ENCODE data around the gene DIPK1B.

Gene DIPK1B

DNA sequence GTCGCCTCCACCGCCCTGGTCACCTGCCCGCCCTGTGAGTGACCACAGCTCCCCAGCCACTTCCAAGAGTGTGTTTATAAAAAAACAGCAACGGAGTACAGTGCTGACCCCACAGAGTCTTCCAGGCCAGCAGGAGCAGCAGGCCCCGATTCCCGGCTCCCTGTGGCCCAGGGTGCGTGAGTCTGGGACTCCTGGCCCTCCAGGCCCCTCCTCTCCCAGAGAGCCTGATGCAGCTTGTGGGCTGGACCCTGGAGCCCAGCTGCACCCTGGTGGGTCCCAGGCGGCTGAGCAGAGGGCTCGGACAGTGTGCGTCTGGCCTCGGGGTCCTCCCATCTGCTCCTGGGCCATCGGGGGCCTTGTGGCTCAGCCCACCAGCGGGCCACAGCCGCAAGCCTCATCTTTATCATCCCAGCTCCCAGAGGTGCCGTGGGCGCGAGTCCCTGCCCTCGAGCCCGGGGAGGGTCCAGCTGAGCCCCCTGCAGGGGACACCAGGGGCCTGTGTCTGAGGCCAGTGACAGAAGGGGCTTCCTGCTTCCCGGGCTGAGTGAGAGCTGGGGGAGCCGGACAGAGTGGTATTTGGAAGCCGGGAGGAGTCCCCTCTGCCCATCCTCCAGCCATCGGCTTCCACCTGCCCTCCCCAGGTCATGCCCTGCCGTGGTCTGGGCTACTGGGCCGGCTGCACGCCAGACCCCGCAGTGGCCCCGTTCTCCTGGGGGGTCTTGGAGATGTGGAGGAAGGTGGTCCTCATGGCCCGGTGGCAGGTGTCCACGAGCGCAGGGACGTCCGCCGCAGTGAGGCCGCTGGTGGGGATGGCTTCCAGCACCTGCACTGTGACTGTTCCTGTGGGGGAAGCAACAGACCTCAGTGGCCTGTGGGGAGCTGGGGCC is 39.0 kb upstream of the DIPK1B start:
- Histone ChIP-seq H3K4me1 (ENCODE audit: control insufficient read depth, insufficient read depth, low read length) (no peaks in the 10 kb centered on the region), H3K36me3 (ENCODE audit: control insufficient read depth in 2 of 2, insufficient read depth in 1 of 2, low read length in 2 of 2) (peaks cover 0 to 26% of the 10 kb centered on the region in 2 experiments; a peak in 1 of 3 replicates), H3K9me3 (ENCODE audit: control insufficient read depth, insufficient read depth, low read depth, low read length) (no peaks in the 10 kb centered on the region), H3K4me3 (ENCODE audit: low read depth, low read length) (no peak overlapping the region), H3K27ac (ENCODE audit: extremely low read depth, low read depth, low read length) (0 out of 2 replicates have a peak overlapping the region, but pooled peaks have one; percentile 9)
- CTCF ChIA-PET: interaction anchor here (0.6 to 3.4 kb wide), 7 partner anchors 9 to 809 kb away, joined by 3 to 60 read pairs (median 18); partner anchors contain the start of gene AGPAT2
- no peak for TF ChIP-seq ZNF777 (tag by site-specific recombination; IDR thresholded peaks at IDR 0.05; ENCODE audit: borderline replicate concordance)
- peak; percentile 65 for TF ChIP-seq GLIS2 (tag by site-specific recombination; IDR thresholded peaks at IDR 0.05)
- TF ChIP-seq, protein P1, sequence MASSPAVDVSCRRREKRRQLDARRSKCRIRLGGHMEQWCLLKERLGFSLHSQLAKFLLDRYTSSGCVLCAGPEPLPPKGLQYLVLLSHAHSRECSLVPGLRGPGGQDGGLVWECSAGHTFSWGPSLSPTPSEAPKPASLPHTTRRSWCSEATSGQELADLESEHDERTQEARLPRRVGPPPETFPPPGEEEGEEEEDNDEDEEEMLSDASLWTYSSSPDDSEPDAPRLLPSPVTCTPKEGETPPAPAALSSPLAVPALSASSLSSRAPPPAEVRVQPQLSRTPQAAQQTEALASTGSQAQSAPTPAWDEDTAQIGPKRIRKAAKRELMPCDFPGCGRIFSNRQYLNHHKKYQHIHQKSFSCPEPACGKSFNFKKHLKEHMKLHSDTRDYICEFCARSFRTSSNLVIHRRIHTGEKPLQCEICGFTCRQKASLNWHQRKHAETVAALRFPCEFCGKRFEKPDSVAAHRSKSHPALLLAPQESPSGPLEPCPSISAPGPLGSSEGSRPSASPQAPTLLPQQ (tag by site-specific recombination; IDR thresholded peaks at IDR 0.05): peak; percentile 58
- no peak for TF ChIP-seq ZNF324 (tag by site-specific recombination; IDR thresholded peaks at IDR 0.05)
- TF ChIP-seq ZNF600 (tag by site-specific recombination; IDR thresholded peaks at IDR 0.05): peak; percentile 82
- 0 out of 2 replicates have a peak, but pooled peaks have one; percentile 47 for TF ChIP-seq ZFP69B (tag by site-specific recombination; IDR thresholded peaks at IDR 0.05)
- POLR2A ChIA-PET: interaction anchor here (1.3 to 2.5 kb wide), 4 partner anchors 14 to 55 kb away, joined by 3 to 18 read pairs (median 5); partner anchors contain the start of gene AGPAT2

DNA sequence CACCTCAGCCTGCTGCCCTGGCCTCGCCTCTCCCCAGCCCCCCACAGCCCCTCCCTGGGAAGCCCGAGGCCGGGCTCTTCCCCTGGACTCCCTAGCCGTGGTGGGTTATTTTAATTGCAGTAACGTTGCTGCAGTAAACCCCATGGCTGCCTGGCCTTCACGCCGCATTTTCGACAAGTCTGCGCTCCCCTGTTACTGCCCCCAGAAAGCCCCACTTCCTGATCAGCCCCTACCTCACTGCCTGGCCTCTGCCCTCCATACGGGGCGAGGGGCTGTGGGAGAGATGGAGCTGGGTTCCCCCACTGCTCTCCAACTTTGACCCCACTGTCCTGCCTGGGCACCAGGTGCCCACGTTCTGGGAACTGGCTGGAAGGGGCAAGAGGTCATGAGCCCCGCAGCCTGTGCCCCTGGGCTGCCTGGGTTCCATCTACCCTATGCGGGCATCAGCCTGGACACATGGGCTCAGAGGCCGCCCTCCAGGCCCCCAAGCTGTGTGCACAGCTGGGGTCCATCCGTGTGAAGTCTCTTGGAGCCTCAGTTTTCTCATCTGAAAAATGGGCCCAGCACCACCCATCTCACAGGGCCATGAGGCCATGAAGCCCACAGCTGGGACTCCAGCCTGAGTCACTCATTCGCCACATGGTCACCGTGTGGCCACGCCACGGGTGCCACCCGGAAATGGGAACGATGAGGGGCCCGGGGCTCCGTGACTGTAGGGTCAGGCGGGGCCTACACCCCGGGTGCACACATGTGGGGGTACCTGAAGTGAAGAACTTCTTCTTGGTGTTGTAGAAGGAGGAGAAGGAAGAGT is 38.2 kb upstream of the DIPK1B start:
- no peaks in the 10 kb centered on the region for H3K4me1 ChIP-seq (ENCODE audit: control insufficient read depth, insufficient read depth, low read length)
- ChIA-PET CTCF (interaction anchor here (0.5 to 3.4 kb wide), 6 partner anchors 16 to 196 kb away, joined by 3 to 24 read pairs (median 4); no protein-coding TSS in a partner anchor), POLR2A (interaction anchor here (1.3 to 5.1 kb wide), 3 partner anchors 13 to 54 kb away, joined by 3 to 19 read pairs (median 4); partner anchors contain the start of gene AGPAT2)
- no peak overlapping the region for H3K27ac ChIP-seq (ENCODE audit: extremely low read depth, low read depth, low read length)
- no peak overlapping the region for H3K4me3 ChIP-seq (ENCODE audit: low read depth, low read length)
- peaks cover 0 to 26% of the 10 kb centered on the region in 2 experiments; a peak in 1 of 3 replicates for H3K36me3 ChIP-seq (ENCODE audit: control insufficient read depth in 2 of 2, insufficient read depth in 1 of 2, low read length in 2 of 2)
- no peaks in the 10 kb centered on the region for H3K9me3 ChIP-seq (ENCODE audit: control insufficient read depth, insufficient read depth, low read depth, low read length)
- peak; percentile 57; the same call in 1 of the 2 replicates for TF ChIP-seq KLF8 (tag by site-specific recombination; IDR thresholded peaks at IDR 0.05)
- TF ChIP-seq, protein P2, sequence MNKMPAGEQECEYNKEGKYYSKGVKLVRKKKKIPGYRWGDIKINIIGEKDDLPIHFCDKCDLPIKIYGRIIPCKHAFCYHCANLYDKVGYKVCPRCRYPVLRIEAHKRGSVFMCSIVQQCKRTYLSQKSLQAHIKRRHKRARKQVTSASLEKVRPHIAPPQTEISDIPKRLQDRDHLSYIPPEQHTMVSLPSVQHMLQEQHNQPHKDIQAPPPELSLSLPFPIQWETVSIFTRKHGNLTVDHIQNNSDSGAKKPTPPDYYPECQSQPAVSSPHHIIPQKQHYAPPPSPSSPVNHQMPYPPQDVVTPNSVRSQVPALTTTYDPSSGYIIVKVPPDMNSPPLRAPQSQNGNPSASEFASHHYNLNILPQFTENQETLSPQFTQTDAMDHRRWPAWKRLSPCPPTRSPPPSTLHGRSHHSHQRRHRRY (tag by site-specific recombination; IDR thresholded peaks at IDR 0.05): no peak
- no peak for TF ChIP-seq ZNF664 (tag by site-specific recombination; IDR thresholded peaks at IDR 0.05)
- TF ChIP-seq ZNF501 (tag by site-specific recombination; IDR thresholded peaks at IDR 0.05): no peak
- TF ChIP-seq ZSCAN23 (tag by site-specific recombination; IDR thresholded peaks at IDR 0.05): no peak
- TF ChIP-seq ZNF513 (tag by site-specific recombination; IDR thresholded peaks at IDR 0.05): 0 out of 2 replicates have a peak, but pooled peaks have one; percentile 12
- TF ChIP-seq ZNF146 (tag by site-specific recombination; IDR thresholded peaks at IDR 0.05): no peak
- TF ChIP-seq, protein P3, sequence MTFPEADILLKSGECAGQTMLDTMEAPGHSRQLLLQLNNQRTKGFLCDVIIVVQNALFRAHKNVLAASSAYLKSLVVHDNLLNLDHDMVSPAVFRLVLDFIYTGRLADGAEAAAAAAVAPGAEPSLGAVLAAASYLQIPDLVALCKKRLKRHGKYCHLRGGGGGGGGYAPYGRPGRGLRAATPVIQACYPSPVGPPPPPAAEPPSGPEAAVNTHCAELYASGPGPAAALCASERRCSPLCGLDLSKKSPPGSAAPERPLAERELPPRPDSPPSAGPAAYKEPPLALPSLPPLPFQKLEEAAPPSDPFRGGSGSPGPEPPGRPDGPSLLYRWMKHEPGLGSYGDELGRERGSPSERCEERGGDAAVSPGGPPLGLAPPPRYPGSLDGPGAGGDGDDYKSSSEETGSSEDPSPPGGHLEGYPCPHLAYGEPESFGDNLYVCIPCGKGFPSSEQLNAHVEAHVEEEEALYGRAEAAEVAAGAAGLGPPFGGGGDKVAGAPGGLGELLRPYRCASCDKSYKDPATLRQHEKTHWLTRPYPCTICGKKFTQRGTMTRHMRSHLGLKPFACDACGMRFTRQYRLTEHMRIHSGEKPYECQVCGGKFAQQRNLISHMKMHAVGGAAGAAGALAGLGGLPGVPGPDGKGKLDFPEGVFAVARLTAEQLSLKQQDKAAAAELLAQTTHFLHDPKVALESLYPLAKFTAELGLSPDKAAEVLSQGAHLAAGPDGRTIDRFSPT (tag by site-specific recombination; IDR thresholded peaks at IDR 0.05): peak; percentile 68
- no peak for TF ChIP-seq ZNF223 (tag by site-specific recombination; IDR thresholded peaks at IDR 0.05)
- TF ChIP-seq TRIM28 (IDR thresholded peaks at IDR 0.05; ENCODE audit: borderline replicate concordance, low read length): no peak
- TF ChIP-seq ZNF426 (tag by site-specific recombination; IDR thresholded peaks at IDR 0.05): no peak
- no peak for TF ChIP-seq ZBTB6 (tag by site-specific recombination; IDR thresholded peaks at IDR 0.05)
- TF ChIP-seq HOXD13 (CRISPR knock-in tag; IDR thresholded peaks at IDR 0.05; ENCODE audit: borderline replicate concordance): no peak
- 0 out of 2 replicates have a peak, but pooled peaks have one; percentile 57 for TF ChIP-seq ZBTB7A (tag by site-specific recombination; IDR thresholded peaks at IDR 0.05; ENCODE audit: low read depth)
- TF ChIP-seq ZNF391 (tag by site-specific recombination; IDR thresholded peaks at IDR 0.05; ENCODE audit: borderline replicate concordance, low read depth): 0 out of 2 replicates have a peak, but pooled peaks have one; percentile 30
- TF ChIP-seq, protein P4, sequence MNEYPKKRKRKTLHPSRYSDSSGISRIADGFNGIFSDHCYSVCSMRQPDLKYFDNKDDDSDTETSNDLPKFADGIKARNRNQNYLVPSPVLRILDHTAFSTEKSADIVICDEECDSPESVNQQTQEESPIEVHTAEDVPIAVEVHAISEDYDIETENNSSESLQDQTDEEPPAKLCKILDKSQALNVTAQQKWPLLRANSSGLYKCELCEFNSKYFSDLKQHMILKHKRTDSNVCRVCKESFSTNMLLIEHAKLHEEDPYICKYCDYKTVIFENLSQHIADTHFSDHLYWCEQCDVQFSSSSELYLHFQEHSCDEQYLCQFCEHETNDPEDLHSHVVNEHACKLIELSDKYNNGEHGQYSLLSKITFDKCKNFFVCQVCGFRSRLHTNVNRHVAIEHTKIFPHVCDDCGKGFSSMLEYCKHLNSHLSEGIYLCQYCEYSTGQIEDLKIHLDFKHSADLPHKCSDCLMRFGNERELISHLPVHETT (tag by site-specific recombination; IDR thresholded peaks at IDR 0.05): peak; percentile 59; the same call in 1 of the 2 replicates

All from HEK293 (cell line).